Right lobe of liver (tissue), 6 donors: ENCODE data around the gene CRIM1. TPM values are rescaled to one million over a fixed set of nuclear protein-coding genes. Genes with fewer than 3 reads are reported as not detected.

Experiments used
- ATAC-seq, 4 donors: fragments of 200-7000 bp; cut with Tn5 transposase; one replicate each; pipeline ENCODE4 v1.9.1; 2020; ENCODE audit warnings: mild to moderate bottlenecking in 4 of 4, moderate library complexity in 4 of 4
- DNase-seq, 3 donors: peaks; one replicate each; pipeline ENCODE4 v3.0.0-alpha.2; 2020
- H3K27ac ChIP-seq, 3 donors: fragments of 200-600 bp; one replicate each; pipeline ENCODE4 v1.8.0; 2022
- H3K27me3 ChIP-seq, 2 donors: fragments of 200-600 bp; one replicate each; pipeline ENCODE4 v1.8.0; 2022
- H3K36me3 ChIP-seq, 4 donors: fragments of 200-600 bp; sonication (generic) in 1 of 4; one replicate each; pipeline versions ENCODE4 v1.5.1 to v1.8.0; 2017 to 2022; ENCODE audit warnings: control low read depth in 1 of 4
- H3K4me1 ChIP-seq, 4 donors: fragments of 200-600 bp; sonication (generic) in 1 of 4; one replicate each; pipeline versions ENCODE4 v1.5.1 to v1.8.0; 2017 to 2022; ENCODE audit warnings: control low read depth in 1 of 4
- H3K4me3 ChIP-seq, 3 donors: fragments of 200-600 bp; one replicate each; pipeline ENCODE4 v1.8.0; 2022
- H3K9me3 ChIP-seq, 4 donors: fragments of 200-600 bp; sonication (generic) in 1 of 4; one replicate each; pipeline versions ENCODE4 v1.5.1 to v1.8.0; 2017 to 2022; ENCODE audit warnings: control low read depth in 1 of 4
- CTCF ChIP-seq, 4 donors: fragments of 200-600 bp in 3 of 4; fragments of 450-650 bp in 1 of 4; IDR thresholded peaks; one replicate each; pipeline versions ENCODE4 v1.5.1 to v1.8.0; 2016 to 2022; ENCODE audit warnings: antibody characterized with exemption in 4 of 4, mild to moderate bottlenecking in 2 of 4
- POLR2A ChIP-seq: fragments of 450-650 bp; IDR thresholded peaks from one replicate; pipeline ENCODE4 v1.6.1; 2017; ENCODE audit warnings: antibody characterized with exemption, mild to moderate bottlenecking
- WGBS: methylation state at CpG from one replicate; pipeline ENCODE4 v1.1.6; 2018; ENCODE audit warnings: low coverage, low lambda C conversion rate; ENCODE audit not compliant: insufficient coverage; ENCODE audit errors: missing lambda C conversion rate; 5-methylcytosine and 5-hydroxymethylcytosine counted together
- intact Hi-C, 2 donors: fragments of 100-400 bp; cut with DNase I; formaldehyde crosslinking; loops; one replicate each; pipeline versions ENCODE4 v1.11.2 to v1.14.1; 2022
- total RNA-seq, 6 experiments: library from RNA; depleted of rRNA in 2 of 6; stranded (reverse); fragments of >200 nt in 2 of 6; fragmentation: NEBNext Ultra II Directional in 3 of 6; extraction: Animal tissue kit (Norgen Biotek cat#: 25700) in 3 of 6; gene quantifications; one replicate each; pipeline versions ENCODE4 v1.1.0 to v1.2.4, GENCODE V29; 2016 to 2023
- donor health status: DM: no; HTN: yes; CAD: no.
- donor health status: DM: no; HTN: no; CAD: no.
- donor health status: DM: no; HTN: no; CAD: no.
- donor health status: DM: no; HTN: yes; CAD: no.
- donor health status: DM: no; HTN: yes; CAD: no.

CRIM1 gene
- total RNA-seq, 6 experiments from 2014 or later: 4.2 to 30.5 (median 16.7) TPM

GRCh38 chr2:36572719-36573059 is 217.1 kb downstream of the CRIM1 start:
- TF ChIP-seq CTCF (IDR thresholded peaks at IDR 0.05) (no peak), POLR2A (no peak)
- intact Hi-C loops: no loop called here
- DNase-seq (no peak), ATAC-seq (no peak)
- peaks cover 0 to 12% (median 2%) of the 10 kb centered on the region in 4 donors for H3K4me1 ChIP-seq
- no peaks in the 10 kb centered on the region for H3K27me3 ChIP-seq
- H3K27ac ChIP-seq: no peak overlapping the region
- whole genome bisulfite sequencing: 77% methylated on average over 4 of the region's 4 CpGs
- H3K4me3 ChIP-seq: no peak overlapping the region
- no peaks in the 10 kb centered on the region for H3K9me3 ChIP-seq
- H3K36me3 ChIP-seq: peaks cover 0 to 10% (median 2%) of the 10 kb centered on the region in 4 donors

GRCh38 chr2:36573165-36573564 is 217.6 kb downstream of the CRIM1 start:
- Histone ChIP-seq H3K4me1 (peaks cover 0 to 12% (median 2%) of the 10 kb centered on the region in 4 donors), H3K27ac (no peak overlapping the region), H3K27me3 (no peaks in the 10 kb centered on the region), H3K9me3 (no peaks in the 10 kb centered on the region), H3K4me3 (no peak overlapping the region), H3K36me3 (peaks cover 0 to 13% (median 4%) of the 10 kb centered on the region in 4 donors)
- ATAC-seq: no peak
- TF ChIP-seq CTCF (IDR thresholded peaks at IDR 0.05) (no peak), POLR2A (no peak)
- 90% methylated on average over 1 of the region's 1 CpG for WGBS
- DNase-seq: no peak
- intact Hi-C loops: no loop called here

- peaks cover 0 to 15% (median 6%) of the 10 kb centered on the region in 4 donors for H3K36me3 ChIP-seq
Observed at GRCh38 chr2:36574560-36574959, 219.0 kb downstream of the CRIM1 start.

GRCh38 chr2:36577884-36578283 is 222.3 kb downstream of the CRIM1 start:
- no peaks in the 10 kb centered on the region for H3K9me3 ChIP-seq
- DNase-seq (no peak), ATAC-seq (no peak)
- 89% methylated on average over 2 of the region's 2 CpGs for WGBS
- H3K4me1 ChIP-seq: peaks cover 0 to 12% (median 2%) of the 10 kb centered on the region in 4 donors
- H3K27ac ChIP-seq: no peak overlapping the region
- intact Hi-C loops: no loop called here
- no peak overlapping the region for H3K4me3 ChIP-seq
- TF ChIP-seq CTCF (IDR thresholded peaks at IDR 0.05) (no peak), POLR2A (no peak)
- H3K36me3 ChIP-seq: peaks cover 0 to 18% (median 9%) of the 10 kb centered on the region in 4 donors
- H3K27me3 ChIP-seq: no peaks in the 10 kb centered on the region

More at GRCh38 chr2:36574560-36574959, 219.0 kb downstream of the CRIM1 start:
- no peak overlapping the region for H3K27ac ChIP-seq
- DNase-seq: no peak
- no peak for TF ChIP-seq CTCF (IDR thresholded peaks at IDR 0.05)
- no peak for TF ChIP-seq POLR2A
- no peak overlapping the region for H3K4me3 ChIP-seq
- intact Hi-C loops: no loop called here
- 100% methylated on average over 2 of the region's 2 CpGs for WGBS
- no peaks in the 10 kb centered on the region for H3K9me3 ChIP-seq
- no peak for ATAC-seq
- no peaks in the 10 kb centered on the region for H3K27me3 ChIP-seq
- H3K4me1 ChIP-seq: peaks cover 0 to 12% (median 2%) of the 10 kb centered on the region in 4 donors
